Gastrocnemius medialis (tissue), 4 donors: ENCODE measurements around the gene FZD2.

ENCODE experiments used
- POLR2A ChIP-seq, 2 donors: fragments of 450-650 bp; IDR thresholded peaks; one replicate each; pipeline ENCODE4 v1.6.1; 2017; ENCODE audit warnings: antibody characterized with exemption in 2 of 2, mild to moderate bottlenecking in 2 of 2, moderate library complexity in 2 of 2
- TF ChIP-seq, protein P1 (sequence below), 5 experiments: fragments of 450-650 bp in 3 of 5; fragments of 200-600 bp in 2 of 5; sonication (generic) in 2 of 5; IDR thresholded peaks in 4 of 5; conservative IDR thresholded peaks in 1 of 5; 1 replicate in 4 of 5; 2 replicates in 1 of 5; pipeline ENCODE4 v1.5.1; 2016 to 2019; ENCODE audit warnings: antibody characterized with exemption in 5 of 5, mild to moderate bottlenecking in 3 of 5, moderate library complexity in 3 of 5

DNA sequence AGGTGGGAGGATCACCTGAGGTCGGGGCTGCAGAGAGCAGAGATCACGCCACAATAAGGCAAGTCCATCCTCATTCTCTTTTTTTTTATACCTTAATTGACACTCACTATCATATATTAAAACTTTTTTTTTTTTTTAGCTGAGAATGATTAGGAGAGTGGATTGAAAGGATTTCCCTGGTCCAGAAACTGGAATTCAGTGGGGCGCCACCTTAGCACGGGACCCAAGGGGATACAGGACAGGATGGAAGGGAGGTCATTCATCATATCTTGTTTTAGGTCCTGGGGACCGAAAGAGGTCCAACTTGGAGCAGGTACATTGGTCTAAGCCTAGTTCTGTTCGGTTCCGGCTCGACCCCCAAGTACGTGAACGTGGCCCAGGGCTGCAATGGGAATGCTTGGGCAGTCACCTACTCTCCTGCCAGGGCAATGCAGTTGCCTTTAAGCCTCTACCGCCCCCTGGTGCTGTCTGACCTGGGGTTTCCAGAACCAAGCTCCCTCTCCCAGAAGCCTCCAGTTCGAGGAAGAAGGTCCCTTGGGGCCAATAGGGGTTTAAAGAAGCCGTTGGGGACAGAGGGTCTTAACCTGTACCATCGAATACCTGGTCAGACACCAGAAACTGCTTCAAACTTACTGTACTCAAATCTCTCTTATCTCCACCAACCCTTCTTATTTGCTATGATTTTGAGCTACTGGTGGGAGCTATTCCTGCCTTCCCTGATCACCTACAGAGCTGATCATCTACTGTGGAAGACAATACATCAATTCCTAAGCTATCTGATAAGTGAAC lies 34.2 kb upstream of the FZD2 start:
- TF ChIP-seq, protein P1, sequence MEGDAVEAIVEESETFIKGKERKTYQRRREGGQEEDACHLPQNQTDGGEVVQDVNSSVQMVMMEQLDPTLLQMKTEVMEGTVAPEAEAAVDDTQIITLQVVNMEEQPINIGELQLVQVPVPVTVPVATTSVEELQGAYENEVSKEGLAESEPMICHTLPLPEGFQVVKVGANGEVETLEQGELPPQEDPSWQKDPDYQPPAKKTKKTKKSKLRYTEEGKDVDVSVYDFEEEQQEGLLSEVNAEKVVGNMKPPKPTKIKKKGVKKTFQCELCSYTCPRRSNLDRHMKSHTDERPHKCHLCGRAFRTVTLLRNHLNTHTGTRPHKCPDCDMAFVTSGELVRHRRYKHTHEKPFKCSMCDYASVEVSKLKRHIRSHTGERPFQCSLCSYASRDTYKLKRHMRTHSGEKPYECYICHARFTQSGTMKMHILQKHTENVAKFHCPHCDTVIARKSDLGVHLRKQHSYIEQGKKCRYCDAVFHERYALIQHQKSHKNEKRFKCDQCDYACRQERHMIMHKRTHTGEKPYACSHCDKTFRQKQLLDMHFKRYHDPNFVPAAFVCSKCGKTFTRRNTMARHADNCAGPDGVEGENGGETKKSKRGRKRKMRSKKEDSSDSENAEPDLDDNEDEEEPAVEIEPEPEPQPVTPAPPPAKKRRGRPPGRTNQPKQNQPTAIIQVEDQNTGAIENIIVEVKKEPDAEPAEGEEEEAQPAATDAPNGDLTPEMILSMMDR (IDR thresholded peaks at IDR 0.05 in 4 of 5, conservative IDR thresholded peaks at IDR 0.05 in 1 of 5): peak; percentile 69 to 86 (median 85)
- TF ChIP-seq POLR2A (IDR thresholded peaks at IDR 0.05): no peak
